ENCODE measurements around the gene SYTL2. TPM values are rescaled to one million over a fixed set of nuclear protein-coding genes. Genes with fewer than 3 reads are reported as not detected.
"Not testable (repeated sequence)": the region's sequence is repeated elsewhere in the genome, so short reads cannot be mapped to it uniquely, and the experiment has no call there.

The SYTL2 gene
- polyA plus RNA-seq, 4 donors, result 55.3 to 102 (median 82.5) TPM

DNA sequence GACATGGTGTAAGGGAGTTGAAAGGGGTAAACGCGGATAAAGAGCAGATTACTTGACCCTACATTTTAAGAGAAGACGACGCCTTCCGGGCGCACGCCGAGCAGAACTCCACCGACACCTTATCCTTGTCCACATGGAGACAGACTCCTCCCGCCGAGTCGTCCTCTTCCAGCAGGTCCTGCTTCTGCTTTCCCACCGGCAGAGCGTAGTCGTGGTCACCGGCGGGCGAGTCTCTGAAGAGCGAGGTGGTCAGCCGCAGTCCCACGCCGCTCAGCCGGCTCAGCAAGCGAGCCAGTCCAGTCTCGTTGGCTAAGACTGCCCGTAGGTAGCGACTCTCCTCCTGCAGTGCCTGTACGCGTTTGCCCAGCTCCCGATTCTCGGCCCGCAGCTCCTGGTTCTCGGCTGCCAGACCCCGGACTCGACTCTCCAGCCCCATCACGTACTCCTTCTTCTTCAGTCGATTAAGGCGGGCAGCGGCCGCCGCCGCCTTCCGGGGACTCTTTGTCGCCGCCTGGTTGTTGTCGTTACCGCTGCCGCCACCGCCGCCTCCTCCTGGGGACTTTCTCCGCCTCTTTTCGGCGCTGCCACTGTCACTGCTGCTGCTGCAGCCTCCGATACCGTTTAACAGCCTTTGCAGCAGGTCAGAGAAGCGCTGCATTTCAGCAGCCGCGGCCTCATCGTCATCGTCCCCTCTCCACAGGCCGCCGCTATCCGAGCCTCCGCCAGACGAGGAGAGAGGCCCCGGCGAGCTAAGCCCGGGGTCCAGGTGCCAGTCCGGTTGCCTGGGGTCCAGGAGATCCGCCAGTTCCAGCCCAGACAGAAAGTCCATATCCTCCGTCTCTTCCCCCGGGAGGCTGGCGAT lies 147.0 kb downstream of the SYTL2 start:
- peak in 1 of 4 donors; percentile 72 for DNase-seq (ENCODE audit: low read depth in 4 of 4, low spot score in 2 of 4)

DNA sequence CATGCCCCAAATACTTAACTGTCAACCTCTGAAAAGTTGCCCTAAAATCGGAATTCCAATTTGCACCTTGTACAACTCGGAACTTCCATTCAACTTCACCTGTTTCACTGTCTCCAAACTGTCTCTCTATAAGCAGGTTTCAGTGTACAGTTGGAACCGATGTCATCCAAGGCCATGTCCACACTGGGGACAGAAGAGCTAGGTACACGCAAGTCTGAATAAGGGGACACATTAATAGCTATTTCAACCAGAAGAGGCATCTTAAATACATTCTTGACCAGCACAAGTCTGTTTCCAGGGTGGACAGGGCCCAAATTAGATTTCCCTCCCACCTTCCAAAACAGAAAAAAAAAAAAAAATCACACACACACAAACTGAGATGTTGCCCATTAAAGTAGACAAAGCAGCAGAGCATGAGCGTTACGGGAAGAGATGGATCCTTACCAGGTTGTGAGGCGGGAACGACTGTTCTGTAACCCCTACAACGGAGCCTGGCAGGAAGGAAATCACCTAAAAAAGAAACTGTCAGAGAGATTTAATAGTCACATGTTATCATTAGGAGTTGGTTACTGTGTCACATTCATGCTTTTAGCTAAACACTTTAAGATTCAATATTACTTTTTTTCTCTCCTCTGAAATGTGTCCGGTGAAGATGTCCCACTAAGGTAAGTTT lies 147.7 kb downstream of the SYTL2 start:
- no peak for DNase-seq (ENCODE audit: low read depth in 4 of 4, low spot score in 2 of 4)

DNA sequence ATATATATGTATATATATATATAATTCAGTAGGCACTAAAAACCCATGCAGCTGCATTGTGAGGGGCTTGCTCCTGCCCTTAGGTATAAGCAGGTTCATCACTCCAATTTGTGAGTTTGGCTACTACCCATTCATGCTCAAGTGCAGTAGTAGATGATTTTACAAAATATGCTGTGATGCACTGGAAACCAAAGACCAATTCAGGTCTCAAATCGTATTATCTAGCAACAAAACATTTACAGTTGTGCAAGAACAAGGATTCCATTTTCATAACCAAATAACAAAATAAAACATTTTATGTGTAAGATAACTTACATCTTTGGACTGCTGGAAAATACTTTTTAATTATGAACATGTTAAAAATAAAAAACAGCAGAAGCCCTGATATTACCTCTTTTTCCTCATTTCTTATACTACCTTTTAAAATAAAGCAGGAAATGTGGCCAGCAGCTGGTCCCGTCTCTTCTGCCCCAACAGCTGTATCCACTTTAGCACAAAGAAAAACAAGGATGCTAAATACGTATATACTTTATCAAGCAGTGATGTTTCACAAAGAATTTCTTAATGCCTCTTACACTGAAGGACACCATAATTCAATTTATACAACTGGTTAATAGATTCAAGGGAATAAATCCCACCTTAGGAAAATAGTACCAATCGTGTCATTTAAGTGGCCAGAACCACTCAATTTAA lies 148.8 kb downstream of the SYTL2 start:
- DNase-seq (ENCODE audit: low read depth in 4 of 4, low spot score in 2 of 4), result no peak

DNA sequence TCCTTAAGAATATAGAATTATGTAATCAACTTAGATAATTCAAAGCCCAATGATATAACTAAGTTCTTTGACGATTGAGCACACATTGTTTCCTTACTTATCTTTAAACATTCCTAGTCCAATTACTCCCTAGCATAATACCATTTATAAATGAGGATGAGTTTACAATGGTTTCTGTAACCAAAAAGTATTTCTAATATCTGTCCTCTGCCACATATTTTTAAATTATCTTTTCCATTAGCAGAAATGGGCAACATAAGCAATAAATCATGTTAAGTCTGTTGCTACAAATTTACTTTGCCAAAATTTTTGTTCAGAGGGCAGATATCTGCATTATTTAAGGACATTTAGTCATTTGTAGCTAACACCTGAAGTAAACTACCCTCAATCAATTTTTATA lies 152.8 kb downstream of the SYTL2 start:
- no peak for DNase-seq (ENCODE audit: low read depth in 4 of 4, low spot score in 2 of 4)

GRCh38 chr11:85656777-85657176 lies 154.2 kb downstream of the SYTL2 start:
- DNase-seq (ENCODE audit: low read depth in 4 of 4, low spot score in 2 of 4), result no peak

- not testable (repeated sequence) for DNase-seq (ENCODE audit: low read depth in 4 of 4, low spot score in 2 of 4)
These were observed 156.6 kb downstream of the SYTL2 start for GRCh38 chr11:85654343-85654742.

DNA sequence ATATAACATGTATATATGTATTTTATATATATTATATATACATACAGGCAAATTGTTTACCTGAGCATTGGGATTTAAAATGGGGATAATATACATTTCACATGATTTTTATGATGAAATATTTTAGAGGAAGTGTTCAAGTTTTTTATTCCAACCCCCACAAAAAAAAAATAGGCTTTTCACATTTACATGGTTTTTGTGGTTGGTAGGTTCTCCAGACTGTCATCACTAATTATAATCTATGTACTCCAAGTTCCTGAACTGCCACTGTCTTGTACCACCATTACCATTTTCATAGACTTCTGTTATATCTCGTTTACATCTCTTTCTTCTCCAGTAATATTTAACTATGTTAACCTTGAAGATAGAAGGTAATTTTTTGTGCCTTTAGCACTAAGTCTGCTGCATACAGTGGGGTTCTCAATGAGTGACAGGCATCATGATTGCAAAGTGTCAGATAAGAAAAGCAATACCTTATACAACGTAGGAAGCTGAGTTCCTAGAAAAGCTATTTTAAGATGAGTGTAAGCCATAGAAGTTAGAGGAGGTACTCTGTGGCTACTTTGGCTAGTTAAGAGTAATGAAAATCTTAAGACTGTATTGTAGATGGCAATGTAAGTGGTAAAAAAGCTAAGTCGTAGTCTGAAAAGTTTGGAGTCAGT lies 158.0 kb downstream of the SYTL2 start:
- no peak for DNase-seq (ENCODE audit: low read depth in 4 of 4, low spot score in 2 of 4)

GRCh38 chr11:85651118-85651517 lies 159.8 kb downstream of the SYTL2 start:
- DNase-seq (ENCODE audit: low read depth in 4 of 4, low spot score in 2 of 4), result no peak

DNA sequence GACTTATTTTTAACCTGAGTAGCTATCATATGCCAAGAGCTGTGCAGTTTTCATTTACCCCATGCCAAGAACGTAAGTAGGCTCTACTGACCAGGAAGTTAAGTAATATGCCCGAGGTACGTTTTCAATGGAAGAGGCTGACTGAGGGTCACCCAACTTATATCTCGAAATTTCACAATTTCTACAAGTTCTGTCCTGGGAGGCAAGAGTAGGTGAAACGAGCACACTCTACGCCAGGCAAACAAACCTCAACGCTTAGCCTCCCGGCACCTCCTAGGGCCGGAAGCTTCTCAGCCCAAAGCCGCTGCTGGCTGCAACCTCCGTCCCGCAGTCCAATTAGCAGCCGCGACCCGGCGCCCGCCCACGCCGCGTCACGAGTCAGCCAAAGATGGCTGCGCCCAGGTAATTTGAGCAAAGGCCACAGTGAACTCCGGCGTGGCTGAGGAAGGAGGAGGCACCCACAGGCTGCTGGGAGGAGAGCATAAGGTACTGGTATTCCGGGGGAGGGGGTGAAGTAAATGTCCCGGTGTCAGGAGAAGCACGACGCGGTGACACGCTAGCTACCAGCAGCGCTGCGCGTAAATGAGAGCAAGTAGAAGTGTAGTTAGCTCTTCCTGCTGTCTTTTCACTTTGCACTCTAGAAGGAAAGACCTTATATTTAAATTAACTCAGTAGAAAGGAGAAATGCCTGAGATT lies 163.2 kb downstream of the SYTL2 start, which contains the start of gene TMEM126A:
TMEM126A (plus strand) TSS at position 364 of the 696 bp plus-strand sequence. CDS start 2,289 bp downstream, outside the sequence.
- peak; percentile 77 to 86 (median 82) for DNase-seq (ENCODE audit: low read depth in 4 of 4, low spot score in 2 of 4)

DNA sequence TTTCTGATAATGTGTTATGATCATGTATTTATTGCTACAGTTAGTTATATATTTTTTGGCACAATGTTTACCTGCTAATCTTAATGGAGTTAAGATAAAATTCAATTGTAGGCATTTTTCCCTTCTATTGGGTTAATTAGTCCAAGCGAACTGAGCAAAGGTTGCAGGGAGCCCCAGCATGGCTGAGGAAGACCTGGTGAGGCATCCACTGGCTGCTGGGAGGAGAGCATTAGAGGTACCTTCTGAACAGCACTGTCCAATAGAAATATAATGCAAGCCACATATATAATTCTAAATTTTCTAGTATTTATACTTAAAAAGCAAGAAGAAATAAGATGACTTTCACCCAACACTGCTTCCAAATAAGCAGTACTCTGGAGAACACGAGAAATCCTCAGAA lies 163.9 kb downstream of the SYTL2 start:
- no peak for DNase-seq (ENCODE audit: low read depth in 4 of 4, low spot score in 2 of 4)

Other genes starting within 250 kb of the SYTL2 start
- 10 to 100 TPM; 10.8 to 15.6 (median 12.2) TPM for gene DLG2, start 183.8 kb downstream of the SYTL2 start, polyA plus RNA-seq (ENCODE audit: insufficient read length in 4 of 4)
- 10 to 100 TPM; 58.6 to 71.9 (median 61.5) TPM for gene TMEM126B, start 182.5 kb downstream of the SYTL2 start, polyA plus RNA-seq (ENCODE audit: insufficient read length in 4 of 4)
- gene TMEM126A, start 163.2 kb downstream of the SYTL2 start, polyA plus RNA-seq (ENCODE audit: insufficient read length in 4 of 4), result 10 to 100 TPM; 30.2 to 37.2 (median 34.4) TPM
- 100 to 1,000 TPM in 2 of 4 donors, 10 to 100 TPM in 2; 92.1 to 140 (median 108) TPM for gene CREBZF, start 146.0 kb downstream of the SYTL2 start, polyA plus RNA-seq (ENCODE audit: insufficient read length in 4 of 4)
- 1 to 10 TPM; 3.3 to 5.2 (median 4.2) TPM for gene CCDC89, start 124.9 kb downstream of the SYTL2 start, polyA plus RNA-seq (ENCODE audit: insufficient read length in 4 of 4)
- gene CCDC83, start 44.2 kb upstream of the SYTL2 start, polyA plus RNA-seq (ENCODE audit: insufficient read length in 4 of 4), result under 1 TPM in 1 of 4 donors, not detected in 3; 0.08 TPM

Data from left renal cortex interstitium (tissue), 4 donors.